AG04450 (cell line): ENCODE results near the gene PLCXD3. TPM values are rescaled to one million over a fixed set of nuclear protein-coding genes. Genes with fewer than 3 reads are reported as not detected.

Experiments used
- CTCF ChIA-PET: fragments of 300-600, 350-600 bp; formaldehyde crosslinking; extraction: SDS; loops from one replicate; lab custom pipeline; 2022; ENCODE audit warnings: antibody characterized with exemption, inconsistent platforms; lab: Charles Lee
- POLR2A ChIA-PET: fragments of 350-600 bp; formaldehyde crosslinking; extraction: SDS; loops from one replicate; lab custom pipeline; 2021; ENCODE audit warnings: antibody characterized with exemption, inconsistent platforms; lab: Yijun Ruan, JAX
- DNase-seq: peaks from one replicate; pipeline ENCODE4 v3.0.0-alpha.2; 2011; ENCODE audit warnings: low read depth, low spot score
- H3K27ac ChIP-seq: one replicate; pipeline ENCODE4 v1.5.1; 2012; ENCODE audit warnings: low read depth, low read length, control low read depth
- H3K27me3 ChIP-seq: one replicate; pipeline ENCODE4 v1.6.0; 2012; ENCODE audit warnings: low read length; ENCODE audit not compliant: control insufficient read depth, insufficient read depth
- H3K4me3 ChIP-seq: 2 replicates; pipeline ENCODE4 v1.5.1; 2011; ENCODE audit warnings: mild to moderate bottlenecking, low read depth, low read length, control low read depth
- H3K9me3 ChIP-seq: 2 replicates; pipeline ENCODE4 v1.5.1; 2012; ENCODE audit warnings: low read length; ENCODE audit not compliant: control insufficient read depth, insufficient read depth
- CTCF ChIP-seq: IDR thresholded peaks from 2 replicates; pipeline ENCODE4 v1.5.1; 2011; ENCODE audit warnings: low read depth, low read length, control low read depth, inconsistent platforms
- polyA plus RNA-seq: library from polyadenylated mRNA; depleted of rRNA; stranded (reverse); fragments of >200 nt; gene quantifications from 2 replicates; pipeline ENCODE4 v1.2.3, GENCODE V29; 2011

Gene PLCXD3
- polyA plus RNA-seq, 1 experiment = 0.02 TPM

DNA sequence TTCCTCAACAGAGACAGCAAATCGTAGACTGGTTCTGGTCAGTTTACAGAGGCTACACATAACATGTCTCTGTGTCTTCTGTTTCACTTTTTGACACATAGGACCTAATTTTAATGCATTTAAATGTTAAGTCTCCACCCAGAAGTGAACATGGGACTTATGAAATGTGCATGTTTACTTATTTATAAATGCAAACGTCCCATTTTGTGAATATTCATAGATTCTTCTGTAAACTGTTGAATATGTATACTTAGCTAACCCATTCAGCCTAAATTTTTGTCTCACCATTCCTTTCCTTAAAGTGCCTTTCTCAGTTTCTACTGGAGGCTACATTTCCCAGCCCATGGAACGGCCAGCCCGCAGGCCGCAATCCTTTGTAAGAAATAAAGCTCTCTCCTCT lies 137.2 kb downstream of the PLCXD3 start:
- ChIA-PET CTCF (interaction anchor here (1.6 kb wide), 1 partner anchor 469 kb away, joined by 6 read pairs; no protein-coding TSS in a partner anchor), POLR2A (no interaction called here)
- no peaks in the 10 kb centered on the region for H3K9me3 ChIP-seq
- H3K27ac ChIP-seq = no peak overlapping the region
- DNase-seq = no peak
- H3K27me3 ChIP-seq = no peaks in the 10 kb centered on the region
- no peak for TF ChIP-seq CTCF
- H3K4me3 ChIP-seq = no peak overlapping the region

DNA sequence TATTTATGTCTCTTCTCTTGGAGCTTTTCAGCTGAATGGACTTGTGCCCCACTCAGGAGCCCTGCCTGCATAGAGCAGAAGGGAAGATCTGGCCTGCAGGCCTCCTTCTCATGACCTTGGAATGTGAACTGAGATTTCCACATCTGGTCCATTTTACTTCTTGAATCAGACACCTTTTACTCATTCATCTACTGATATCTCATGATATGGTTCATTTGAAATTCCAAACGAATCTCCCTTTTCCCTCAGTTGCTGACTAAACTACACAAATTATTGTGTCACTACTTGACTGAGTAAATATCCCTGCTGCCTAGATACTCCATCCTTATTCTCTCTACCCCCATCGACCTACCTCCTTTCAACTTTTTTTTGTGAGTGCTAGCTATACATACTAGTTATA lies 138.7 kb downstream of the PLCXD3 start:
- POLR2A ChIA-PET = no interaction called here
- H3K27me3 ChIP-seq = no peaks in the 10 kb centered on the region
- no peak overlapping the region for H3K4me3 ChIP-seq
- DNase-seq = peak; percentile 49
- no peak overlapping the region for H3K27ac ChIP-seq
- no peaks in the 10 kb centered on the region for H3K9me3 ChIP-seq
- CTCF ChIA-PET = no interaction called here
- TF ChIP-seq CTCF = no peak

DNA sequence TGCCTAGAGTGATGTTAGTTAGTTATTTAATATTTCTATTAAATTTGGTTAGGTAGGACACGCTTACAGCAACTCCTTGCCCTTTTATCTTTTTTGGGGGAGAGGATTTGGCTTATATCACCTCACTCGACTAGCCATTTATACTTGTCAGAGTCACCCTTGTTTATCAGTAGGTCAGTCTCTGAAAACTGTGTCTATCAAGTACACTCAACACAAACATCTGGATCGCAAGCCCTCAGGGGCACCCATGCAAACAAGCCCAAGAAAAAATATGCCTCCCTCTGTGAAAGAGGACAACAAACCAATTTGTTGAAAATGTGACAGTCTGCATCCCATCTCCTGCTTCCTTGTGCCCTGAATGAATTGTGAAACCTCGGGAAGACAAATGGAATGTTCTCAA lies 139.9 kb downstream of the PLCXD3 start:
- no peak overlapping the region for H3K4me3 ChIP-seq
- H3K27me3 ChIP-seq = no peaks in the 10 kb centered on the region
- TF ChIP-seq CTCF = no peak
- POLR2A ChIA-PET = no interaction called here
- no peaks in the 10 kb centered on the region for H3K9me3 ChIP-seq
- H3K27ac ChIP-seq = no peak overlapping the region
- DNase-seq = no peak
- CTCF ChIA-PET = interaction anchor here (1.6 kb wide), 1 partner anchor 466 kb away, joined by 5 read pairs; no protein-coding TSS in a partner anchor

DNA sequence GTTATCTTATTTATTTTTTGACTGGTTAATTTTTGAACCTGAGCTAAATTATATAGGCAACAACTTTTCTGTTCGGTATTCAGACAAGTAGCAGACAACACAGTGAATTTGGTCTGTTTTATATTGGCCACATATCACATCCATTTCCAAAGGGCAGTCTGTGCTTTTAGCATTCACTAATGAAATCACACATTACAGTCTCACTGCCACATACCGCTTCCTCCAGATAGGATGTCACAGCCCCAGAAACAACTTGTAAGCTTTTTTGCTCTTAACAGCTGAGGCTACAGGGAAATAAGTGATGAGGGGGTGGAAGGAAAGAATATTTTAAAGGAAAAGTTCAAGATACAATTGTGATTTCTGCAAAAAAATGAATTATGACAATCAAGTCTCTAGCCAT lies 140.6 kb downstream of the PLCXD3 start:
- Histone ChIP-seq H3K27ac (no peak overlapping the region), H3K9me3 (no peaks in the 10 kb centered on the region), H3K27me3 (no peaks in the 10 kb centered on the region), H3K4me3 (no peak overlapping the region)
- DNase-seq = no peak
- POLR2A ChIA-PET = no interaction called here
- CTCF ChIA-PET = interaction anchor here (1.6 kb wide), 1 partner anchor 465 kb away, joined by 5 read pairs; no protein-coding TSS in a partner anchor
- TF ChIP-seq CTCF = no peak

- Histone ChIP-seq H3K9me3 (no peaks in the 10 kb centered on the region), H3K4me3 (no peak overlapping the region), H3K27me3 (no peaks in the 10 kb centered on the region), H3K27ac (no peak overlapping the region)
- ChIA-PET CTCF (interaction anchor here (1.1 to 1.4 kb wide), 3 partner anchors 10 to 464 kb away, joined by 3 to 4 read pairs (median 3); no protein-coding TSS in a partner anchor), POLR2A (no interaction called here)
- DNase-seq = no peak
- TF ChIP-seq CTCF = no peak
These were observed 142.2 kb downstream of the PLCXD3 start for GRCh38 chr5:41368158-41368557.
